ENCODE data around the gene CHN1. TPM values are rescaled to one million over a fixed set of nuclear protein-coding genes. Genes with fewer than 3 reads are reported as not detected.

Gene CHN1
- total RNA-seq, 1 donor from 2014 or later: 7.8 TPM

DNA sequence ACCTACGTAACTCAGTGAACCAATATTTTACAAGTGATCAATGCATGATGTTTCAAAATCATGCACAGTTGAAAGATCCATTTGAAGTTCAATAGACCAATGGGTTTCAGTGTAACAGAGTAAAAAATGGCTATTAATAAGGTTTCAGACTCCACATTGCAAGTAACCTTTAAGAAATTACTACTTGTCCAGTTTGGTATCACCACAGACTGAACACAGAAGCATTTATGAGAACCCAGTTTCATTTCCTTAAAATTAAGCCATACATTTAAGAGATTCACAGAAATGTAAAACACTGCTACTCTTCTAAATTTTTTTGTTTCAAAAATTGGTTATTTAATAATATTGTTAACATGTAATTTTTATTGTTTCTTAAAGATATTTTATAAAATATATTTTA, 142.0 kb downstream of the CHN1 start:
- Histone ChIP-seq H3K27me3 (ENCODE audit: control insufficient read depth in 3 of 3, insufficient read depth in 3 of 3, low read length in 3 of 3) (no peaks in the 10 kb centered on the region), H3K9me3 (ENCODE audit: control insufficient read depth in 3 of 3, low read length in 3 of 3) (no peaks in the 10 kb centered on the region), H3K9ac (ENCODE audit: low read depth in 1 of 3, low read length in 3 of 3) (no peak overlapping the region), H3K4me1 (ENCODE audit: control insufficient read depth in 3 of 3, insufficient read depth in 3 of 3, low read length in 3 of 3) (no peaks in the 10 kb centered on the region), H3K36me3 (ENCODE audit: control insufficient read depth in 3 of 3, insufficient read depth in 3 of 3, low read length in 3 of 3) (no peaks in the 10 kb centered on the region), H3K4me3 (ENCODE audit: low read length in 3 of 3) (no peak overlapping the region), H3K27ac (ENCODE audit: low read depth, low read length) (no peak overlapping the region)

GRCh38 chr2:174859563-174860169, 145.5 kb downstream of the CHN1 start:
- Histone ChIP-seq H3K27ac (ENCODE audit: low read depth, low read length) (no peak overlapping the region), H3K4me1 (ENCODE audit: control insufficient read depth in 3 of 3, insufficient read depth in 3 of 3, low read length in 3 of 3) (no peaks in the 10 kb centered on the region), H3K4me3 (ENCODE audit: low read length in 3 of 3) (no peak overlapping the region), H3K9ac (ENCODE audit: low read depth in 1 of 3, low read length in 3 of 3) (no peak overlapping the region), H3K27me3 (ENCODE audit: control insufficient read depth in 3 of 3, insufficient read depth in 3 of 3, low read length in 3 of 3) (no peaks in the 10 kb centered on the region), H3K9me3 (ENCODE audit: control insufficient read depth in 3 of 3, low read length in 3 of 3) (no peaks in the 10 kb centered on the region), H3K36me3 (ENCODE audit: control insufficient read depth in 3 of 3, insufficient read depth in 3 of 3, low read length in 3 of 3) (no peaks in the 10 kb centered on the region)

DNA sequence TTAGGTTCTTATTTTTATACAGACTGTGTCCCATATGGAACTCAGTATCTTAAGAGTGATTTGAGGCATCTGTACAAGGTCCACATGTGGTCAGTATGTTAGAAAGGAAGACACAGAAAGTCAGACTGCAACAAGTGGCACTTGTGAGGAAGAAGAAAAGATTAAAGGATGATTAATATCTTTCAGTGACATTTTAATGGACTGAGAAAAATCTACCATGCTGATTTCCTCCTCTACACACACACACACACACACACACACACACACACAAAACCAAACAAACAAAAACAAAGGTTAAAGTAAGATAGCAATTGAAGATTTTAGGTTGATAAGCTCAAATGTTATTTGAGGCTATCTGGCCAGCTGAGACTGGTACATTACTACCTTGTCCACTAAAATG, 146.4 kb downstream of the CHN1 start:
- Histone ChIP-seq H3K4me3 (ENCODE audit: low read length in 3 of 3) (no peak overlapping the region), H3K9me3 (ENCODE audit: control insufficient read depth in 3 of 3, low read length in 3 of 3) (no peaks in the 10 kb centered on the region), H3K36me3 (ENCODE audit: control insufficient read depth in 3 of 3, insufficient read depth in 3 of 3, low read length in 3 of 3) (no peaks in the 10 kb centered on the region), H3K27me3 (ENCODE audit: control insufficient read depth in 3 of 3, insufficient read depth in 3 of 3, low read length in 3 of 3) (no peaks in the 10 kb centered on the region), H3K27ac (ENCODE audit: low read depth, low read length) (no peak overlapping the region), H3K9ac (ENCODE audit: low read depth in 1 of 3, low read length in 3 of 3) (no peak overlapping the region), H3K4me1 (ENCODE audit: control insufficient read depth in 3 of 3, insufficient read depth in 3 of 3, low read length in 3 of 3) (no peaks in the 10 kb centered on the region)

GRCh38 chr2:174856447-174856846, 148.7 kb downstream of the CHN1 start:
- H3K36me3 ChIP-seq (ENCODE audit: control insufficient read depth in 3 of 3, insufficient read depth in 3 of 3, low read length in 3 of 3): no peaks in the 10 kb centered on the region
- no peaks in the 10 kb centered on the region for H3K9me3 ChIP-seq (ENCODE audit: control insufficient read depth in 3 of 3, low read length in 3 of 3)
- no peak overlapping the region for H3K4me3 ChIP-seq (ENCODE audit: low read length in 3 of 3)
- H3K4me1 ChIP-seq (ENCODE audit: control insufficient read depth in 3 of 3, insufficient read depth in 3 of 3, low read length in 3 of 3): no peaks in the 10 kb centered on the region
- H3K9ac ChIP-seq (ENCODE audit: low read depth in 1 of 3, low read length in 3 of 3): no peak overlapping the region
- no peak overlapping the region for H3K27ac ChIP-seq (ENCODE audit: low read depth, low read length)
- H3K27me3 ChIP-seq (ENCODE audit: control insufficient read depth in 3 of 3, insufficient read depth in 3 of 3, low read length in 3 of 3): no peaks in the 10 kb centered on the region

DNA sequence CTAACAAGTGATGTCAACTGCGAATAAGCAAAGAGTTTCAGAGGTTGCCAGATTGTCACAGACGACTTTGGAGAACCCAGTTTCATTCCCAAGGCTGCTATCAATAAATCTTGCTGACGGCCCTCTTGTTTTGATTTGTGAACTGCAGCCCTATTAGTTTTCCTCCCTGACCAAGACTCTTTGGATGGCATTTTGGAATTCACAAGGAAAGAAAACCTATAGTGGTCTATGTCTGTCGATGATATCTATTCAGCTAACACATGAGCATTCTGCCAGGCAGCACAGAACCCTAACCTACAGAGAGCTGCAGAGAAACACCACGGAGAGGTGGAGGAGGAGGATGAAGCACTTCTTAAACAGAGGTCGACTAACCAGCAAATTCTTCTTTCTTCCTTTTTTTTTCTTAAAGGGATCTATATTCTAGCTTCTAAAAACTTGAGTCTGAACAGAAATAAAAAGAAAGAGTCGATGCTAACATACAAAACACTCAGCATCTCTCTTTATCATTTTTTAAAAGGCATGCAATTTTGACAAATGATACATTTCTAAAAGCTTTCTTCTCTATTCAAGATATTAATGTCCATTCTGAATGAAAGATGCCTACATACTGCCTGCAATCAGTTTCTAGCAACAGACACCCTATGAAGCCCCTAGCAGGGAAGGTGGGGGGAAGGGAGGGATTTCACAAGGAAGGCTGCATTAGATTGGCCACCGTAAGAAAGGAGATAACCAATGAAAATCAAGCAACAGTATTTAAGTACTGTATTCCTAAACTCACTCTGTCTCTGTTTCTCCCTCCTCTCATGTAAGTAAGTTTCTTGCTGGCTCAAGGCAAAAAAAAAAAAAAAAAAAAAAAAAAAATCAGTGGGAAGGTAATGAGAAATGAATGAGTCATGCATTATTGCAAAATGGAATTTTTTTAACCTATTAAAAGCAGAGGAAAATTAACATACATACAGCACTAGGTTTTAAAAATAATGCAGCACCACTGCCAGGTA, 157.9 kb downstream of the CHN1 start:
- Histone ChIP-seq H3K27me3 (ENCODE audit: control insufficient read depth in 3 of 3, insufficient read depth in 3 of 3, low read length in 3 of 3) (no peaks in the 10 kb centered on the region), H3K27ac (ENCODE audit: low read depth, low read length) (no peak overlapping the region), H3K9me3 (ENCODE audit: control insufficient read depth in 3 of 3, low read length in 3 of 3) (no peaks in the 10 kb centered on the region), H3K4me3 (ENCODE audit: low read length in 3 of 3) (peak overlapping the region in 2 of 3 donors; percentile 23 to 50), H3K4me1 (ENCODE audit: control insufficient read depth in 3 of 3, insufficient read depth in 3 of 3, low read length in 3 of 3) (peaks cover 0 to 4% (median 0%) of the 10 kb centered on the region in 3 donors), H3K36me3 (ENCODE audit: control insufficient read depth in 3 of 3, insufficient read depth in 3 of 3, low read length in 3 of 3) (no peaks in the 10 kb centered on the region), H3K9ac (ENCODE audit: low read depth in 1 of 3, low read length in 3 of 3) (peak overlapping the region in 1 of 3 donors; percentile 28)

GRCh38 chr2:174846218-174846617, 159.0 kb downstream of the CHN1 start:
- no peaks in the 10 kb centered on the region for H3K27me3 ChIP-seq (ENCODE audit: control insufficient read depth in 3 of 3, insufficient read depth in 3 of 3, low read length in 3 of 3)
- no peak overlapping the region for H3K9ac ChIP-seq (ENCODE audit: low read depth in 1 of 3, low read length in 3 of 3)
- H3K27ac ChIP-seq (ENCODE audit: low read depth, low read length): no peak overlapping the region
- no peaks in the 10 kb centered on the region for H3K36me3 ChIP-seq (ENCODE audit: control insufficient read depth in 3 of 3, insufficient read depth in 3 of 3, low read length in 3 of 3)
- no peak overlapping the region for H3K4me3 ChIP-seq (ENCODE audit: low read length in 3 of 3)
- H3K4me1 ChIP-seq (ENCODE audit: control insufficient read depth in 3 of 3, insufficient read depth in 3 of 3, low read length in 3 of 3): peaks cover 0 to 4% (median 0%) of the 10 kb centered on the region in 3 donors
- H3K9me3 ChIP-seq (ENCODE audit: control insufficient read depth in 3 of 3, low read length in 3 of 3): no peaks in the 10 kb centered on the region

GRCh38 chr2:174844295-174844708, 160.9 kb downstream of the CHN1 start:
- Histone ChIP-seq H3K27me3 (ENCODE audit: control insufficient read depth in 3 of 3, insufficient read depth in 3 of 3, low read length in 3 of 3) (no peaks in the 10 kb centered on the region), H3K4me1 (ENCODE audit: control insufficient read depth in 3 of 3, insufficient read depth in 3 of 3, low read length in 3 of 3) (peaks cover 0 to 4% (median 0%) of the 10 kb centered on the region in 3 donors), H3K9me3 (ENCODE audit: control insufficient read depth in 3 of 3, low read length in 3 of 3) (no peaks in the 10 kb centered on the region), H3K4me3 (ENCODE audit: low read length in 3 of 3) (no peak overlapping the region), H3K27ac (ENCODE audit: low read depth, low read length) (no peak overlapping the region), H3K9ac (ENCODE audit: low read depth in 1 of 3, low read length in 3 of 3) (no peak overlapping the region), H3K36me3 (ENCODE audit: control insufficient read depth in 3 of 3, insufficient read depth in 3 of 3, low read length in 3 of 3) (no peaks in the 10 kb centered on the region)

DNA sequence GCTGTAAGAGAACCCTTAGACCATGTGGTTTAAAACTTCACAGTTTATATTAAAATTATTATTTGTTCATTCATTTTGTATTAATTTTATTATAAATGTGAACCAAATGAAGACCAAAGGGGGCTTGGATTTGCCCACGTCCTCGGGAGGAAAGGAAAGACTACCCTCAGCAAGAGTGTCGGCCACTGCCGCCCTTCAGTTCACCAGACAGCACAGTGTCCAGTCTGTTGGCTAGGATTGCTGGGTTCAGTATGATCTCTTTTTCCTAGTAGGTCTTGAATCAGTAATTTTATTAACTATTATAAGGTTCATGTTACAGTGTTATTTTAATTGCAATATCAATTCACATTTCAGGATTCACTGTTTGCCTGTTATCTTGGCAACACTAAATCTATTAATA, 162.7 kb downstream of the CHN1 start:
- no peaks in the 10 kb centered on the region for H3K9me3 ChIP-seq (ENCODE audit: control insufficient read depth in 3 of 3, low read length in 3 of 3)
- peaks cover 0 to 4% (median 0%) of the 10 kb centered on the region in 3 donors for H3K4me1 ChIP-seq (ENCODE audit: control insufficient read depth in 3 of 3, insufficient read depth in 3 of 3, low read length in 3 of 3)
- H3K36me3 ChIP-seq (ENCODE audit: control insufficient read depth in 3 of 3, insufficient read depth in 3 of 3, low read length in 3 of 3): no peaks in the 10 kb centered on the region

GRCh38 chr2:174841936-174842335, 163.2 kb downstream of the CHN1 start:
- Histone ChIP-seq H3K9ac (ENCODE audit: low read depth in 1 of 3, low read length in 3 of 3) (no peak overlapping the region), H3K4me3 (ENCODE audit: low read length in 3 of 3) (no peak overlapping the region), H3K27me3 (ENCODE audit: control insufficient read depth in 3 of 3, insufficient read depth in 3 of 3, low read length in 3 of 3) (no peaks in the 10 kb centered on the region), H3K27ac (ENCODE audit: low read depth, low read length) (no peak overlapping the region), H3K36me3 (ENCODE audit: control insufficient read depth in 3 of 3, insufficient read depth in 3 of 3, low read length in 3 of 3) (no peaks in the 10 kb centered on the region), H3K9me3 (ENCODE audit: control insufficient read depth in 3 of 3, low read length in 3 of 3) (no peaks in the 10 kb centered on the region), H3K4me1 (ENCODE audit: control insufficient read depth in 3 of 3, insufficient read depth in 3 of 3, low read length in 3 of 3) (peaks cover 0 to 4% (median 2%) of the 10 kb centered on the region in 3 donors)

More for the DNA sequence above, 162.7 kb downstream of the CHN1 start:
- Histone ChIP-seq H3K9ac (ENCODE audit: low read depth in 1 of 3, low read length in 3 of 3) (no peak overlapping the region), H3K4me3 (ENCODE audit: low read length in 3 of 3) (no peak overlapping the region), H3K27me3 (ENCODE audit: control insufficient read depth in 3 of 3, insufficient read depth in 3 of 3, low read length in 3 of 3) (no peaks in the 10 kb centered on the region), H3K27ac (ENCODE audit: low read depth, low read length) (no peak overlapping the region)

DNA sequence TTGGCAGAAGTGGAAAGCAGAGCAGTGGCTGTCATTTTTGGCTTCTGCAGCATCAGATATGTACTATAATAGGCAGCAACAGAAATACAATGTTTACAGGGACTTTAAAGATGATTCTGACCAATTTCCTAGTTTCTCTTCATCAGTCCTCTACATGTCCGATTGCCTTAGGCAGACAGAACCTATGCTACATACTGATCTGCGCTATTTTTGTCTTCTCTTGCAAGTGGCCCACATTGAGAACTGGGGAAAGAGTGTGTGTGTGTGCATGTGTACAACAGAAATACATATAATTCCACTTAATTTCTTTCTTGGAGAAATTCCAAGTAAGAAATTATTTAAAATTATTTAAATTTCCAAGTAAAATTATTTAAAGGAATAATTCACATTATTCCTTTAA, 163.8 kb downstream of the CHN1 start:
- Histone ChIP-seq H3K27ac (ENCODE audit: low read depth, low read length) (no peak overlapping the region), H3K36me3 (ENCODE audit: control insufficient read depth in 3 of 3, insufficient read depth in 3 of 3, low read length in 3 of 3) (no peaks in the 10 kb centered on the region), H3K27me3 (ENCODE audit: control insufficient read depth in 3 of 3, insufficient read depth in 3 of 3, low read length in 3 of 3) (no peaks in the 10 kb centered on the region), H3K9me3 (ENCODE audit: control insufficient read depth in 3 of 3, low read length in 3 of 3) (no peaks in the 10 kb centered on the region), H3K9ac (ENCODE audit: low read depth in 1 of 3, low read length in 3 of 3) (no peak overlapping the region), H3K4me3 (ENCODE audit: low read length in 3 of 3) (no peak overlapping the region), H3K4me1 (ENCODE audit: control insufficient read depth in 3 of 3, insufficient read depth in 3 of 3, low read length in 3 of 3) (peaks cover 0 to 4% (median 2%) of the 10 kb centered on the region in 3 donors)

All from skeletal muscle tissue (tissue), 4 donors.